ENCODE data around the gene FAM200C. TPM values are rescaled to one million over a fixed set of nuclear protein-coding genes. Genes with fewer than 3 reads are reported as not detected.
A peak's percentile ranks its signal among the peaks of the same experiment; 100 is the strongest.

The FAM200C gene
- total RNA-seq, 2 experiments from 2014 or later = 0.16 TPM; not detected in 1

DNA sequence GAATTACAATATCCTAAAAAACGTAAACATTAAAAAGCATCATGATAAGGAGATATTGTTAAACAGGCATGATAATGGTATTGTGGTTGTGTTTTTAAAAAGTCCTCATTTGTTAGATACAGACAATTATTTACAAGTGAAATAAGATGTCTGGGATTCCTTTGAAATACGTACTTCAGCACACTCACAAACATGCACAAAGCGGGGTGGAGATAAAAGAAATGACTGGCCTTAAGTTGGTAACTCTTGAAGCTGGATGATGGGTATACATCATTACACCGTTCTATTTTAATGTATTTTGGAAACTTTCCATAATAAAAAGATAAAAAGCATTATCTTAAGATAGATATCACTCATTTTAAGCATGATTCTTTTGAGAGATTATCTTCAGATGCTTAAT is 1.0 kb downstream of the FAM200C start:
- peak overlapping the region; percentile 92 for H3K4me3 Mint-ChIP-seq
- intact Hi-C loops (cut with DNase I, micrococcal nuclease) = no loop called here
- no peak for TF ChIP-seq CTCF (IDR thresholded peaks at IDR 0.05)
- no peak overlapping the region for H3K27ac ChIP-seq (ENCODE audit: low read depth in 1 of 2, low read length in 2 of 2)
- no peaks in the 10 kb centered on the region for H3K27me3 Mint-ChIP-seq
- no peak for DNase-seq
- H3K9me3 ChIP-seq (ENCODE audit: control insufficient read depth in 1 of 2, insufficient read depth in 1 of 2, low read length in 2 of 2) = no peaks in the 10 kb centered on the region
- peak overlapping the region; percentile 58 for H3K27ac Mint-ChIP-seq
- H3K27me3 ChIP-seq (ENCODE audit: control insufficient read depth in 1 of 2, insufficient read depth in 2 of 2, low read length in 2 of 2) = no peaks in the 10 kb centered on the region
- peaks cover 24% of the 10 kb centered on the region for H3K4me1 Mint-ChIP-seq (ENCODE audit: low read depth)
- H3K4me1 ChIP-seq (ENCODE audit: insufficient read depth, low read length) = peaks cover 12% of the 10 kb centered on the region
- ChIA-PET CTCF (interaction anchor here (0.6 kb wide), 1 partner anchor 115 kb away, joined by 3 read pairs; no protein-coding TSS in a partner anchor), POLR2A (interaction anchor here (1.9 kb wide), 1 partner anchor 20 kb away, joined by 10 read pairs; the partner anchor contains the start of gene SLU7)
- no peak overlapping the region for H3K4me3 ChIP-seq (ENCODE audit: low read length)
- no peaks in the 10 kb centered on the region for H3K9me3 Mint-ChIP-seq
- H3K36me3 ChIP-seq (ENCODE audit: insufficient read depth, low read length) = peaks cover 18% of the 10 kb centered on the region
- no peak for ATAC-seq (ENCODE audit: poor library complexity)
- peaks cover 36% of the 10 kb centered on the region for H3K36me3 Mint-ChIP-seq (ENCODE audit: low read depth)

DNA sequence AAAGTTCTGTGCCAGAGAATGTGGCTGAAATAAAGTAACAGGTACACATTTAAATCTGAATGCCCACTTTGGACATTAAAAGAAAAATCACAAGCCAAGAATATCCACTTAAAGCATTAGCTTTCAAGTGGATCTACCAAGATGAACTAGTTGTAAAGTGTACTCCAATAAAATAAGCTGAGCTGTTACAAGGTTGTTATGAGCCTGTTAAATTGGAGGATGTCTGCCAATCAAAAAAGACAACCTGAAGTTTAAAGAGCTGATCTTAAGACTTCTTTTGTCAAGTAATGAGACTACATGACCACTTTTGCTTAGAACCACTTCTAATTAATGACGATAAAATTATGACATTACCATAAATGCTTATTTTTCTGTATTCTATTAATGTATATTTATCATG is 2.4 kb downstream of the FAM200C start:
- H3K36me3 ChIP-seq (ENCODE audit: insufficient read depth, low read length) = peaks cover 8% of the 10 kb centered on the region
- Mint-ChIP-seq H3K4me3 (no peak overlapping the region), H3K27me3 (no peaks in the 10 kb centered on the region), H3K9me3 (no peaks in the 10 kb centered on the region), H3K36me3 (ENCODE audit: low read depth) (peaks cover 24% of the 10 kb centered on the region), H3K4me1 (ENCODE audit: low read depth) (peaks cover 24% of the 10 kb centered on the region), H3K27ac (peak overlapping the region; percentile 34)
- no peak overlapping the region for H3K27ac ChIP-seq (ENCODE audit: low read depth in 1 of 2, low read length in 2 of 2)
- ChIA-PET CTCF (no interaction called here), POLR2A (no interaction called here)
- ATAC-seq (ENCODE audit: poor library complexity) = no peak
- intact Hi-C loops (cut with DNase I, micrococcal nuclease) = no loop called here
- DNase-seq = no peak
- H3K4me3 ChIP-seq (ENCODE audit: low read length) = no peak overlapping the region
- H3K9me3 ChIP-seq (ENCODE audit: control insufficient read depth in 1 of 2, insufficient read depth in 1 of 2, low read length in 2 of 2) = no peaks in the 10 kb centered on the region
- H3K4me1 ChIP-seq (ENCODE audit: insufficient read depth, low read length) = peaks cover 12% of the 10 kb centered on the region
- no peaks in the 10 kb centered on the region for H3K27me3 ChIP-seq (ENCODE audit: control insufficient read depth in 1 of 2, insufficient read depth in 2 of 2, low read length in 2 of 2)
- no peak for TF ChIP-seq CTCF (IDR thresholded peaks at IDR 0.05)

DNA sequence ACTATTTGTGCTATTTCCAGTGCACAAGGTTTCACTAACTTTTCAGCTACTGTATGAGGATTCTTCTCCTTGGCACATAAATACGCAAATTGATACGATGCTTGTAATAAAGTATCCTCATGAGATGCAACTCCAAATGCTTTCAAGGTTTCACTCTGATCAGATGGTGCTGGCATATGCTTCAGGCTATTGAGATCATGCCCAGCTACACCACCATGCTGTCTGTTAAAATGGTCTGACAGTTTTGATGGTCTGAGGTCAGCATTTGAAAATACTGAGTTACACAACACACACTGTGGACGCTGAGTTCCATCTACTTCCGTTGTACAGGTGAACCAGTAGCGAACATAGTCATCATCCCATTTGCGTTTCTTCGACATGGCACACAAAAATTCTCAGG is 4.7 kb downstream of the FAM200C start:
- CTCF ChIA-PET = interaction anchor here (1.6 kb wide), 1 partner anchor 43 kb away, joined by 5 read pairs; no protein-coding TSS in a partner anchor
- Histone ChIP-seq H3K27me3 (ENCODE audit: control insufficient read depth in 1 of 2, insufficient read depth in 2 of 2, low read length in 2 of 2) (no peaks in the 10 kb centered on the region), H3K36me3 (ENCODE audit: insufficient read depth, low read length) (no peaks in the 10 kb centered on the region), H3K4me3 (ENCODE audit: low read length) (no peak overlapping the region), H3K9me3 (ENCODE audit: control insufficient read depth in 1 of 2, insufficient read depth in 1 of 2, low read length in 2 of 2) (no peaks in the 10 kb centered on the region), H3K4me1 (ENCODE audit: insufficient read depth, low read length) (peaks cover 6% of the 10 kb centered on the region), H3K27ac (ENCODE audit: low read depth in 1 of 2, low read length in 2 of 2) (no peak overlapping the region)
- Mint-ChIP-seq H3K4me1 (ENCODE audit: low read depth) (peaks cover 16% of the 10 kb centered on the region), H3K27ac (no peak overlapping the region), H3K36me3 (ENCODE audit: low read depth) (peaks cover 4% of the 10 kb centered on the region), H3K9me3 (no peaks in the 10 kb centered on the region), H3K4me3 (no peak overlapping the region), H3K27me3 (no peaks in the 10 kb centered on the region)
- ATAC-seq (ENCODE audit: poor library complexity) (no peak), DNase-seq (no peak)
- TF ChIP-seq CTCF (IDR thresholded peaks at IDR 0.05) = no peak
- intact Hi-C loops (cut with DNase I, micrococcal nuclease) = no loop called here
- POLR2A ChIA-PET = no interaction called here
